Measurements from ENCODE around the gene C3orf49. TPM values are rescaled to one million over a fixed set of nuclear protein-coding genes. Genes with fewer than 3 reads are reported as not detected.

Gene C3orf49
- total and polyA plus RNA-seq, 9 of the 15 experiments (the other 6 are each of a cell fraction or from before 2014, with no cell fraction given) = not detected

DNA sequence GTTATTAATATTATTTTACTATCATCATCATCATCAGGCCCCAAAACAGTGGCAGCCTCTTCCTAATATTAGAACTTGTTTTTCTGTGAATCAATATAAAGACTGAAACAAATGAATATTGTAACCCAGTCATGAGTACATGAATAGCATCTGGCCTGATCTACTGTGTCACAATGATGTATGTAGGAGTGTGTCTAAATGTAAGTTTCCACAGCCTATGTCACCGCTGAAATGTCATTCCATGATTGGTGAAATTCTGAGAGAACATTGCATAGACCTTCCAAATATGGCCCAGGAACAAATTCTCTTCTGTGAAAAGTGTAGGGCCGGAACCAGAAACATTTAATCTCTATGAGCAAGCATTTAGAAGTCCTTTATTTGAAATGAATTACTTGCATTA is 20.6 kb upstream of the C3orf49 start:
- WGBS (ENCODE audit: insufficient coverage, low coverage, missing lambda C conversion rate) = 0% methylated on average over 2 of the region's 2 CpGs

More for the DNA sequence above, 20.6 kb upstream of the C3orf49 start:
- CTCF ChIA-PET (ENCODE audit: low intra/inter-chr PET ratio) = no interaction called here
- Histone ChIP-seq H3K27ac (ENCODE audit: extremely low read depth, low read depth, low read length) (no peak overlapping the region), H3K4me3 (no peak overlapping the region), H3K27me3 (ENCODE audit: control insufficient read depth in 2 of 2, insufficient read depth in 2 of 2, low read length in 2 of 2) (no peaks in the 10 kb centered on the region), H3K79me2 (ENCODE audit: control insufficient read depth, insufficient read depth, low read length) (no peaks in the 10 kb centered on the region), H3K4me1 (replicated peaks in 1 of 2; ENCODE audit: control insufficient read depth in 2 of 2, insufficient read depth in 2 of 2, low read length in 2 of 2) (no peaks in the 10 kb centered on the region), H3K9me1 (ENCODE audit: control insufficient read depth, insufficient read depth, low read length) (no peaks in the 10 kb centered on the region), H2AFZ (ENCODE audit: low read depth, low read length) (no peak overlapping the region), H3K9me3 (replicated peaks; ENCODE audit: control insufficient read depth, insufficient read depth, low read depth, low read length) (no peaks in the 10 kb centered on the region), H3K9ac (ENCODE audit: insufficient read depth in 1 of 2, low read depth in 2 of 2, low read length in 2 of 2) (no peak overlapping the region), H4K20me1 (replicated peaks; ENCODE audit: control insufficient read depth, insufficient read depth, low read length) (no peaks in the 10 kb centered on the region), H3K36me3 (ENCODE audit: control insufficient read depth, insufficient read depth, low read length) (no peaks in the 10 kb centered on the region), H3K4me2 (ENCODE audit: insufficient read depth, low read length) (no peak overlapping the region)
- ATAC-seq (no peak), DNase-seq (ENCODE audit: extremely low read depth in 1 of 4, low spot score in 3 of 4) (no peak), FAIRE-seq (no peak)
- TF ChIP-seq ZNF431 (CRISPR knock-in tag; IDR thresholded peaks at IDR 0.05) (no peak), ERF (CRISPR knock-in tag; IDR thresholded peaks at IDR 0.05) (no peak), ZNF644 (tag; IDR thresholded peaks at IDR 0.05; ENCODE audit: low read depth) (no peak), PCBP2 (IDR thresholded peaks at IDR 0.05; ENCODE audit: low read depth, low read length, poor library complexity, severe bottlenecking) (no peak), PHF20 (IDR thresholded peaks at IDR 0.05; ENCODE audit: partially characterized antibody) (no peak), MTF1 (CRISPR knock-in tag; IDR thresholded peaks at IDR 0.05; ENCODE audit: borderline replicate concordance) (no peak), TCF7 (IDR thresholded peaks at IDR 0.05; ENCODE audit: borderline replicate concordance) (no peak)
- TF ChIP-seq, protein P1, sequence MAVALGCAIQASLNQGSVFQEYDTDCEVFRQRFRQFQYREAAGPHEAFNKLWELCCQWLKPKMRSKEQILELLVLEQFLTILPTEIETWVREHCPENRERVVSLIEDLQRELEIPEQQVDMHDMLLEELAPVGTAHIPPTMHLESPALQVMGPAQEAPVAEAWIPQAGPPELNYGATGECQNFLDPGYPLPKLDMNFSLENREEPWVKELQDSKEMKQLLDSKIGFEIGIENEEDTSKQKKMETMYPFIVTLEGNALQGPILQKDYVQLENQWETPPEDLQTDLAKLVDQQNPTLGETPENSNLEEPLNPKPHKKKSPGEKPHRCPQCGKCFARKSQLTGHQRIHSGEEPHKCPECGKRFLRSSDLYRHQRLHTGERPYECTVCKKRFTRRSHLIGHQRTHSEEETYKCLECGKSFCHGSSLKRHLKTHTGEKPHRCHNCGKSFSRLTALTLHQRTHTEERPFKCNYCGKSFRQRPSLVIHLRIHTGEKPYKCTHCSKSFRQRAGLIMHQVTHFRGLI (CRISPR knock-in tag; IDR thresholded peaks at IDR 0.05) = no peak
- TF ChIP-seq, protein P2, sequence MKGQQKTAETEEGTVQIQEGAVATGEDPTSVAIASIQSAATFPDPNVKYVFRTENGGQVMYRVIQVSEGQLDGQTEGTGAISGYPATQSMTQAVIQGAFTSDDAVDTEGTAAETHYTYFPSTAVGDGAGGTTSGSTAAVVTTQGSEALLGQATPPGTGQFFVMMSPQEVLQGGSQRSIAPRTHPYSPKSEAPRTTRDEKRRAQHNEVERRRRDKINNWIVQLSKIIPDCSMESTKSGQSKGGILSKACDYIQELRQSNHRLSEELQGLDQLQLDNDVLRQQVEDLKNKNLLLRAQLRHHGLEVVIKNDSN (CRISPR knock-in tag; IDR thresholded peaks at IDR 0.05) = no peak
- in situ Hi-C loops (cut with MboI) (no loop called here), intact Hi-C loops (cut with micrococcal nuclease) (no loop called here)
- POLR2A ChIA-PET = no interaction called here
- BruUV-seq (replicated peaks) = no TSS peak

Data from K562 (cell line).